ENCODE measurements around the gene ASPSCR1. TPM values are rescaled to one million over a fixed set of nuclear protein-coding genes. Genes with fewer than 3 reads are reported as not detected.

Gene ASPSCR1
- total and polyA plus RNA-seq, 2 of the 13 experiments (the other 11 are each of a cell fraction or from before 2014, with no cell fraction given), result 274 to 314 TPM

- no peak for TF ChIP-seq HNF1A (IDR thresholded peaks at IDR 0.05; ENCODE audit: low read depth)
- peak; percentile 93 for TF ChIP-seq HNF1A (CRISPR knock-in tag; IDR thresholded peaks at IDR 0.05; ENCODE audit: borderline replicate concordance)
- peak; percentile 90 for TF ChIP-seq IRF2 (CRISPR knock-in tag; IDR thresholded peaks at IDR 0.05)
- TF ChIP-seq FOXK1 (CRISPR knock-in tag; IDR thresholded peaks at IDR 0.05; ENCODE audit: borderline replicate concordance, low read depth), result peak; percentile 72; the same call in 1 of the 2 replicates
- 0 out of 2 replicates have a peak, but pooled peaks have one; percentile 58 for TF ChIP-seq REL (CRISPR knock-in tag; conservative IDR thresholded peaks at IDR 0.05)
- TF ChIP-seq CSRNP1 (CRISPR knock-in tag; IDR thresholded peaks at IDR 0.05), result no peak; the same call in 1 of the 2 replicates
- TF ChIP-seq ZBTB25 (CRISPR knock-in tag; IDR thresholded peaks at IDR 0.05), result peak; percentile 86; the same call in 1 of the 2 replicates
- TF ChIP-seq ZNF614 (CRISPR knock-in tag; IDR thresholded peaks at IDR 0.05; ENCODE audit: borderline replicate concordance), result peak; percentile 93; the same call in 1 of the 2 replicates
- TF ChIP-seq ZNF496 (CRISPR knock-in tag; IDR thresholded peaks at IDR 0.05; ENCODE audit: insufficient replicate concordance), result no peak
- peak; percentile 80 for TF ChIP-seq DRAP1 (CRISPR knock-in tag; IDR thresholded peaks at IDR 0.05)
- no peak for TF ChIP-seq ZNF10 (CRISPR knock-in tag; IDR thresholded peaks at IDR 0.05; ENCODE audit: borderline replicate concordance, low read depth)
- no peak for TF ChIP-seq ZNF510 (CRISPR knock-in tag; IDR thresholded peaks at IDR 0.05; ENCODE audit: low read depth)
- TF ChIP-seq POLR2AphosphoS5 (IDR thresholded peaks at IDR 0.05; ENCODE audit: low read depth, low read length), result no peak; the same call in 1 of the 2 replicates
- TF ChIP-seq ZNF33A (CRISPR knock-in tag; IDR thresholded peaks at IDR 0.05; ENCODE audit: borderline replicate concordance), result 0 out of 2 replicates have a peak, but pooled peaks have one; percentile 44
- TF ChIP-seq CEBPG (CRISPR knock-in tag; IDR thresholded peaks at IDR 0.05), result peak; percentile 46; the same call in 1 of the 2 replicates
- no peak for TF ChIP-seq MYNN (CRISPR knock-in tag; IDR thresholded peaks at IDR 0.05; ENCODE audit: low read depth)
- peak; percentile 91 for TF ChIP-seq ELF3 (CRISPR knock-in tag; IDR thresholded peaks at IDR 0.05)
- no peak for TF ChIP-seq PBX3 (CRISPR knock-in tag; IDR thresholded peaks at IDR 0.05; ENCODE audit: borderline replicate concordance)
- peak; percentile 13; the same call in 1 of the 2 replicates for TF ChIP-seq STAG1 (CRISPR knock-in tag; IDR thresholded peaks at IDR 0.05)
- 0 out of 2 replicates have a peak, but pooled peaks have one; percentile 59 for TF ChIP-seq KLF13 (CRISPR knock-in tag; IDR thresholded peaks at IDR 0.05)
Measured at GRCh38 chr17:81966343-81967243, 10.8 kb upstream of the ASPSCR1 start (continued).
